Endothelial cell of umbilical vein (primary cell): Measurements from ENCODE around the gene TTC39A. TPM values are rescaled to one million over a fixed set of nuclear protein-coding genes. Genes with fewer than 3 reads are reported as not detected.

Experiments used
- BruUV-seq: library from RNA; stranded (reverse); fragments of 400-500 nt; replicated peaks from 2 replicates; lab custom pipeline; 2021; lab: Mats Ljungman, UMichigan
- CTCF ChIA-PET: fragments of 300-600, 350-600 bp; sonication (Branson Sonifier 250); formaldehyde crosslinking; loops from one replicate; lab custom pipeline; 2021; ENCODE audit warnings: antibody characterized with exemption, inconsistent platforms; lab: Charles Lee
- POLR2A ChIA-PET: fragments of 300-600, 350-600 bp; sonication (Branson Sonifier 250); formaldehyde crosslinking; loops from one replicate; lab custom pipeline; 2021; ENCODE audit warnings: antibody characterized with exemption, inconsistent platforms; lab: Charles Lee
- DNase-seq: peaks from one replicate; pipeline ENCODE4 v3.0.0-alpha.2; 2011; ENCODE audit warnings: low read depth, low spot score
- FAIRE-seq: peaks from 2 replicates; lab custom pipeline; 2011; peaks lifted over from hg19 to GRCh38; lab: Jason Lieb, UNC
- H2AFZ ChIP-seq: 2 replicates; pipeline ENCODE4 v1.6.0; 2012; ENCODE audit warnings: low read depth, low read length, control low read depth, inconsistent platforms
- H3K27ac ChIP-seq: 2 replicates; pipeline ENCODE4 v1.5.1; 2011; ENCODE audit warnings: low read depth, mild to moderate bottlenecking, control low read depth, low read length, moderate library complexity; ENCODE audit not compliant: insufficient read depth
- H3K27me3 ChIP-seq, 2 experiments: 2 replicates each; pipeline versions ENCODE4 v1.6.0 to v1.6.1; 2011; ENCODE audit warnings: low read length in 2 of 2, mixed read lengths in 1 of 2; ENCODE audit not compliant: control insufficient read depth in 2 of 2, insufficient read depth in 2 of 2
- H3K36me3 ChIP-seq, 2 experiments: 2 replicates in 1 of 2; 3 replicates in 1 of 2; pipeline ENCODE4 v1.5.1; 2011; ENCODE audit warnings: low read length in 2 of 2, mild to moderate bottlenecking in 1 of 2, moderate library complexity in 1 of 2; ENCODE audit not compliant: control insufficient read depth in 2 of 2, insufficient read depth in 2 of 2; ENCODE audit errors: extremely low read depth in 1 of 2
- H3K4me1 ChIP-seq: 3 replicates; pipeline ENCODE4 v1.5.1; 2011; ENCODE audit warnings: mild to moderate bottlenecking, low read length; ENCODE audit not compliant: control insufficient read depth, insufficient read depth; ENCODE audit errors: extremely low read depth
- H3K4me2 ChIP-seq: 2 replicates; pipeline ENCODE4 v1.6.1; 2011; ENCODE audit warnings: low read length, control low read depth, mixed read lengths; ENCODE audit not compliant: insufficient read depth
- H3K4me3 ChIP-seq, 3 experiments: fragments of 200-600 bp in 1 of 3; sonication (generic), shearing (Covaris generic) in 1 of 3; replicated peaks in 1 of 3; 2 replicates each; pipeline ENCODE4 v1.5.1; 2011 to 2016; ENCODE audit warnings: control low read depth in 3 of 3, low read length in 3 of 3, mild to moderate bottlenecking in 2 of 3, inconsistent platforms in 1 of 3, low read depth in 1 of 3, moderate library complexity in 1 of 3; ENCODE audit not compliant: insufficient read depth in 1 of 3
- H3K79me2 ChIP-seq: 2 replicates; pipeline ENCODE4 v1.6.0; 2012; ENCODE audit warnings: low read length, inconsistent platforms; ENCODE audit not compliant: control insufficient read depth, insufficient read depth
- H3K9ac ChIP-seq: replicated peaks from 2 replicates; pipeline ENCODE3; 2011; ENCODE audit warnings: low read length, control low read depth; ENCODE audit not compliant: insufficient read depth; ENCODE audit errors: extremely low read depth
- H3K9me1 ChIP-seq: replicated peaks from 3 replicates; pipeline ENCODE4 v1.6.0; 2011; ENCODE audit warnings: mild to moderate bottlenecking, low read length; ENCODE audit not compliant: control insufficient read depth, insufficient read depth; ENCODE audit errors: extremely low read depth
- H3K9me3 ChIP-seq: replicated peaks from 2 replicates; pipeline ENCODE4 v1.5.1; 2012; ENCODE audit warnings: low read length, inconsistent platforms; ENCODE audit not compliant: control insufficient read depth, insufficient read depth
- H4K20me1 ChIP-seq: replicated peaks from 2 replicates; pipeline ENCODE3; 2011; ENCODE audit warnings: mild to moderate bottlenecking, low read length; ENCODE audit not compliant: control insufficient read depth, insufficient read depth; ENCODE audit errors: extremely low read depth
- EZH2 ChIP-seq: IDR thresholded peaks from 2 replicates; pipeline ENCODE4 v1.6.1; 2012; ENCODE audit warnings: borderline replicate concordance, low read depth, mild to moderate bottlenecking, moderate library complexity, low read length, inconsistent platforms; ENCODE audit not compliant: severe bottlenecking
- FOS ChIP-seq: IDR thresholded peaks from 2 replicates; pipeline ENCODE4 v1.6.1; 2011; ENCODE audit warnings: mild to moderate bottlenecking, low read length, moderate library complexity, borderline replicate concordance; ENCODE audit not compliant: insufficient read depth
- GATA2 ChIP-seq: IDR thresholded peaks from 2 replicates; pipeline ENCODE4 v1.7.0; 2011; ENCODE audit warnings: low read depth, mild to moderate bottlenecking, moderate library complexity, mixed read lengths, low read length; ENCODE audit not compliant: insufficient read length, insufficient read depth
- JUN ChIP-seq: IDR thresholded peaks from 2 replicates; pipeline ENCODE4 v1.6.1; 2011; ENCODE audit warnings: borderline replicate concordance, low read depth; ENCODE audit not compliant: insufficient read length, insufficient read depth
- MYC ChIP-seq: IDR thresholded peaks from one replicate; pipeline ENCODE4 v1.6.1; 2011; ENCODE audit warnings: mild to moderate bottlenecking, low read depth, low read length
- POLR2A ChIP-seq: IDR thresholded peaks from 2 replicates; pipeline ENCODE4 v1.6.1; 2012; ENCODE audit warnings: low read depth, mild to moderate bottlenecking, control low read depth, low read length
- POLR2AphosphoS5 ChIP-seq: IDR thresholded peaks from 2 replicates; pipeline ENCODE4 v1.6.1; 2012; ENCODE audit warnings: low read depth, mild to moderate bottlenecking, control low read depth, low read length, moderate library complexity; ENCODE audit not compliant: insufficient read depth
- dilution Hi-C: fragments of 300-500 bp; cut with MboI; formaldehyde crosslinking; loops from one replicate; pipeline ENCODE4 v1.15.0; 2019; ENCODE audit warnings: low sequenced_read_pairs; ENCODE audit not compliant: extremely low pct_ligation_motif_present
- intact Hi-C: fragments of 100-400 bp; cut with micrococcal nuclease; formaldehyde crosslinking; loops from one replicate; pipeline ENCODE4 v1.10.0; 2022
- polyA plus RNA-seq, 4 experiments: library from polyadenylated mRNA; depleted of rRNA in 3 of 4; stranded (reverse) in 3 of 4; unstranded in 1 of 4; fragments of >200 nt; gene quantifications; 2 replicates each; pipeline versions ENCODE4 v1.2.1 to v1.2.3, GENCODE V29; 2011 to 2012; ENCODE audit warnings: missing spikeins in 1 of 4
- total RNA-seq: library from RNA; stranded (reverse); gene quantifications from 2 replicates; pipeline ENCODE4 v1.2.3, GENCODE V29; 2021
- TF ChIP-seq, protein P1 (sequence below), 2 donors: IDR thresholded peaks; 1 replicate in 1 of 2; 2 replicates in 1 of 2; pipeline ENCODE4 v1.5.1; 2011; ENCODE audit warnings: low read length in 2 of 2, mild to moderate bottlenecking in 2 of 2, moderate library complexity in 2 of 2, control low read depth in 1 of 2, inconsistent platforms in 1 of 2, low read depth in 1 of 2; ENCODE audit not compliant: insufficient read depth in 1 of 2; ENCODE audit errors: extremely low read depth in 1 of 2
- TF ChIP-seq, protein P2 (sequence below): IDR thresholded peaks from 2 replicates; pipeline ENCODE4 v1.6.1; 2011; ENCODE audit not compliant: insufficient read depth, insufficient read length

Gene TTC39A
- total and polyA plus RNA-seq, 2 donors (not counting 3 experiments of a cell fraction or from before 2014, with no cell fraction given): 1.1 to 1.7 TPM

DNA sequence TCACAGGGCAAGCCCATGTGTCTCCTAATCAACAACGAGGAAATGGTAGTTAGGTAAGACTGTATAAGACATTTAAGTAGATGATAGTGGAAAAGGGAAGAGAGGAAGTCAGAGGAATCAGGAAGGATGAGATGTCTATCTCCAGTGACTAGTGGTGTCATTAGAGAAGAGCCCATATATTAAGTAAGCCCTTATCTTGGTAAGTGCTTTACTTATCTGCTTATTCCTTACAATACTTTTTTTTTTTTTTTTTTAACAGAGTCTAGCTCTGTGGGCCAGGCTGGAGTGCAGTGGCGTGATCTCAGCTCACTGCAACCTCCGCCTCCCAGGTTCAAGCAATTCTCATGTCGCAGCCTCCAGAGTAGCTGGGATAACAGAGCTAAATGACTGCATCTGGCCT is 64.7 kb downstream of the TTC39A start:
- peaks cover 61% of the 10 kb centered on the region for H3K79me2 ChIP-seq
- POLR2A ChIA-PET: no interaction called here
- FAIRE-seq (no peak), DNase-seq (no peak)
- no peak overlapping the region for H3K27ac ChIP-seq
- H3K36me3 ChIP-seq: peaks cover 0 to under 1% of the 10 kb centered on the region in 2 experiments
- H3K27me3 ChIP-seq: no peaks in the 10 kb centered on the region
- no peak overlapping the region for H3K4me3 ChIP-seq
- peaks cover 50% of the 10 kb centered on the region for H3K4me1 ChIP-seq
- TF ChIP-seq EZH2: no peak
- TF ChIP-seq, protein P1, sequence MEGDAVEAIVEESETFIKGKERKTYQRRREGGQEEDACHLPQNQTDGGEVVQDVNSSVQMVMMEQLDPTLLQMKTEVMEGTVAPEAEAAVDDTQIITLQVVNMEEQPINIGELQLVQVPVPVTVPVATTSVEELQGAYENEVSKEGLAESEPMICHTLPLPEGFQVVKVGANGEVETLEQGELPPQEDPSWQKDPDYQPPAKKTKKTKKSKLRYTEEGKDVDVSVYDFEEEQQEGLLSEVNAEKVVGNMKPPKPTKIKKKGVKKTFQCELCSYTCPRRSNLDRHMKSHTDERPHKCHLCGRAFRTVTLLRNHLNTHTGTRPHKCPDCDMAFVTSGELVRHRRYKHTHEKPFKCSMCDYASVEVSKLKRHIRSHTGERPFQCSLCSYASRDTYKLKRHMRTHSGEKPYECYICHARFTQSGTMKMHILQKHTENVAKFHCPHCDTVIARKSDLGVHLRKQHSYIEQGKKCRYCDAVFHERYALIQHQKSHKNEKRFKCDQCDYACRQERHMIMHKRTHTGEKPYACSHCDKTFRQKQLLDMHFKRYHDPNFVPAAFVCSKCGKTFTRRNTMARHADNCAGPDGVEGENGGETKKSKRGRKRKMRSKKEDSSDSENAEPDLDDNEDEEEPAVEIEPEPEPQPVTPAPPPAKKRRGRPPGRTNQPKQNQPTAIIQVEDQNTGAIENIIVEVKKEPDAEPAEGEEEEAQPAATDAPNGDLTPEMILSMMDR (IDR thresholded peaks at IDR 0.05; ENCODE audit: extremely low read depth in 1 of 2, insufficient read depth in 1 of 2, low read depth in 1 of 2, low read length in 2 of 2): no peak
- dilution Hi-C loops: no loop called here
- CTCF ChIA-PET: interaction anchor here (0.8 to 0.9 kb wide), 2 partner anchors 21 to 31 kb away, joined by 3 to 5 read pairs; no protein-coding TSS in a partner anchor
- intact Hi-C loops: loop anchor here (2.0 kb wide), 1 partner anchor 31 kb away; no protein-coding TSS in a partner anchor
- no peaks in the 10 kb centered on the region for H3K9me3 ChIP-seq
- no peak overlapping the region for H3K9ac ChIP-seq
- no peak overlapping the region for H2AFZ ChIP-seq
- peak overlapping the region; percentile 16 for H3K4me2 ChIP-seq
- H3K9me1 ChIP-seq: no peaks in the 10 kb centered on the region
- H4K20me1 ChIP-seq: no peaks in the 10 kb centered on the region
- no TSS peak for BruUV-seq

DNA sequence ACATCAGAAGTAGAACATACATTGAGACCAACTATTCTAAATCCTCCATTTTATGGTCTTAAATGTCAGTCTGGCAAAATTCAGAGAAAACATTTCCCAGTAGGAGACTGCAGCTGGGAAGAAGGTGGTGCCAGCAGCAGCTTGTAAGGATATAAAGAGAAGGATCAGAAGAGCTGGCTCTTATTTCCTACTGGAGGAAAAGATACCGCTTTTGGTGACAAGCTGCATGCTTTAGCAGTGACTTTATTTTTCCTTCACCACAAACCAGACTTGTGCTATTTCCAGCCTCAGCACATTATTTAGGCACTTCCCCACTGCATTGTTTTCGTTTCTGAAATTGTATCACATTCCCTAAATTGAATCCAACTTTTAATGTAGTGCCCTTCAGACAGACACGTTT is 65.9 kb downstream of the TTC39A start:
- H4K20me1 ChIP-seq: peaks cover 7% of the 10 kb centered on the region
- peak overlapping the region; percentile 38 for H3K9ac ChIP-seq
- no peaks in the 10 kb centered on the region for H3K9me1 ChIP-seq
- dilution Hi-C loops (no loop called here), intact Hi-C loops (loop anchor here (1.0 to 2.0 kb wide), 2 partner anchors 28 to 32 kb away; partner anchors contain the start of gene RNF11)
- ChIA-PET CTCF (interaction anchor here (0.7 to 1.3 kb wide), 3 partner anchors 9 to 76 kb away, joined by 3 read pairs; no protein-coding TSS in a partner anchor), POLR2A (interaction anchor here (0.7 kb wide), 1 partner anchor 7 kb away, joined by 5 read pairs; no protein-coding TSS in a partner anchor)
- BruUV-seq: no TSS peak
- no peak overlapping the region for H3K4me3 ChIP-seq
- peak overlapping the region; percentile 61 for H3K27ac ChIP-seq
- H3K27me3 ChIP-seq: no peaks in the 10 kb centered on the region
- no peaks in the 10 kb centered on the region for H3K36me3 ChIP-seq
- DNase-seq: peak; percentile 84
- TF ChIP-seq, protein P2, sequence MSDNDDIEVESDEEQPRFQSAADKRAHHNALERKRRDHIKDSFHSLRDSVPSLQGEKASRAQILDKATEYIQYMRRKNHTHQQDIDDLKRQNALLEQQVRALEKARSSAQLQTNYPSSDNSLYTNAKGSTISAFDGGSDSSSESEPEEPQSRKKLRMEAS: no peak
- TF ChIP-seq JUN (peak; percentile 60), GATA2 (peak; percentile 35), FOS (peak; percentile 30), POLR2A (no peak), POLR2AphosphoS5 (no peak), EZH2 (no peak), MYC (no peak)
- TF ChIP-seq, protein P1 (IDR thresholded peaks at IDR 0.05; ENCODE audit: extremely low read depth in 1 of 2, insufficient read depth in 1 of 2, low read depth in 1 of 2, low read length in 2 of 2): no peak
- H3K4me1 ChIP-seq: peaks cover 53% of the 10 kb centered on the region
- peak overlapping the region; percentile 75 for H3K4me2 ChIP-seq
- peaks cover 70% of the 10 kb centered on the region for H3K79me2 ChIP-seq
- FAIRE-seq: peak; percentile 77
- no peak overlapping the region for H2AFZ ChIP-seq
- H3K9me3 ChIP-seq: no peaks in the 10 kb centered on the region
